CD8-positive, alpha-beta memory T cell (primary cell): ENCODE measurements around the gene GCNT2. TPM values are rescaled to one million over a fixed set of nuclear protein-coding genes. Genes with fewer than 3 reads are reported as not detected.
A peak's percentile ranks its signal among the peaks of the same experiment; 100 is the strongest.
"Not testable (repeated sequence)": the region's sequence is repeated elsewhere in the genome, so short reads cannot be mapped to it uniquely, and the experiment has no call there.

Experiments used
- CTCF ChIA-PET: fragments of 350-600 bp; sonication (Branson Sonifier 250); formaldehyde crosslinking; loops from one replicate; lab custom pipeline; 2021; ENCODE audit warnings: antibody characterized with exemption; lab: Charles Lee
- POLR2A ChIA-PET: fragments of 350-600 bp; sonication (Branson Sonifier 250); formaldehyde crosslinking; loops from one replicate; lab custom pipeline; 2021; ENCODE audit warnings: antibody characterized with exemption; lab: Charles Lee
- DNase-seq, 5 donors: peaks; one replicate each; pipeline versions ENCODE4 v3.0.0 to v3.0.0-alpha.2; 2020 to 2022; ENCODE audit warnings: mixed read lengths in 1 of 5
- H3K27ac ChIP-seq: one replicate; pipeline ENCODE4 v1.7.0; 2013; ENCODE audit warnings: low read depth, mild to moderate bottlenecking, low read length, moderate library complexity
- H3K27me3 ChIP-seq: 2 replicates; pipeline ENCODE4 v1.7.0; 2013; ENCODE audit warnings: low read length, mild to moderate bottlenecking; ENCODE audit not compliant: insufficient read depth, poor library complexity, severe bottlenecking
- H3K36me3 ChIP-seq: 2 replicates; pipeline ENCODE4 v1.7.0; 2013; ENCODE audit warnings: mild to moderate bottlenecking, low read length, moderate library complexity; ENCODE audit not compliant: insufficient read depth
- H3K4me1 ChIP-seq: 2 replicates; pipeline ENCODE4 v1.7.0; 2013; ENCODE audit warnings: mild to moderate bottlenecking, low read length, moderate library complexity; ENCODE audit not compliant: insufficient read depth
- H3K4me3 ChIP-seq: 2 replicates; pipeline ENCODE4 v1.7.0; 2013; ENCODE audit warnings: mild to moderate bottlenecking, low read length
- H3K9me3 ChIP-seq: 2 replicates; pipeline ENCODE4 v1.7.0; 2013; ENCODE audit warnings: mild to moderate bottlenecking, low read length
- H3K27ac Mint-ChIP-seq, 8 donors: one replicate each; pipeline ENCODE4 v1.8.0; 2020 to 2021; ENCODE audit warnings: mixed read lengths in 8 of 8, mild to moderate bottlenecking in 6 of 8, inconsistent platforms in 3 of 8, moderate library complexity in 3 of 8
- H3K27me3 Mint-ChIP-seq, 2 donors: one replicate each; pipeline ENCODE4 v1.8.0; 2020 to 2021; ENCODE audit warnings: mixed read lengths in 2 of 2, mild to moderate bottlenecking in 1 of 2, moderate library complexity in 1 of 2
- H3K36me3 Mint-ChIP-seq, 3 donors: one replicate each; pipeline ENCODE4 v1.8.0; 2020 to 2021; ENCODE audit warnings: mixed read lengths in 3 of 3, inconsistent platforms in 1 of 3, mild to moderate bottlenecking in 1 of 3
- H3K4me1 Mint-ChIP-seq, 3 donors: one replicate each; pipeline ENCODE4 v1.8.0; 2020 to 2021; ENCODE audit warnings: mixed read lengths in 3 of 3, inconsistent platforms in 1 of 3, mild to moderate bottlenecking in 1 of 3
- H3K4me3 Mint-ChIP-seq, 7 donors: one replicate each; pipeline ENCODE4 v1.8.0; 2020 to 2021; ENCODE audit warnings: mixed read lengths in 7 of 7, mild to moderate bottlenecking in 6 of 7, moderate library complexity in 4 of 7, inconsistent platforms in 2 of 7
- H3K9me3 Mint-ChIP-seq, 5 donors: one replicate each; pipeline ENCODE4 v1.8.0; 2020 to 2022; ENCODE audit warnings: mixed read lengths in 5 of 5, mild to moderate bottlenecking in 3 of 5, moderate library complexity in 2 of 5, inconsistent platforms in 1 of 5
- polyA plus RNA-seq: library from polyadenylated mRNA; unstranded; fragments of 300-500 nt; fragmentation: Illumina TruSeq; gene quantifications from one replicate; pipeline ENCODE4 v1.2.3, GENCODE V29; 2021
- total RNA-seq, 2 experiments: library from RNA; stranded (reverse); gene quantifications; one replicate each; pipeline ENCODE4 v1.2.3, GENCODE V29; 2021

Gene GCNT2
- total and polyA plus RNA-seq, 3 experiments from 2014 or later = 1.3 to 1.4 (median 1.4) TPM

DNA sequence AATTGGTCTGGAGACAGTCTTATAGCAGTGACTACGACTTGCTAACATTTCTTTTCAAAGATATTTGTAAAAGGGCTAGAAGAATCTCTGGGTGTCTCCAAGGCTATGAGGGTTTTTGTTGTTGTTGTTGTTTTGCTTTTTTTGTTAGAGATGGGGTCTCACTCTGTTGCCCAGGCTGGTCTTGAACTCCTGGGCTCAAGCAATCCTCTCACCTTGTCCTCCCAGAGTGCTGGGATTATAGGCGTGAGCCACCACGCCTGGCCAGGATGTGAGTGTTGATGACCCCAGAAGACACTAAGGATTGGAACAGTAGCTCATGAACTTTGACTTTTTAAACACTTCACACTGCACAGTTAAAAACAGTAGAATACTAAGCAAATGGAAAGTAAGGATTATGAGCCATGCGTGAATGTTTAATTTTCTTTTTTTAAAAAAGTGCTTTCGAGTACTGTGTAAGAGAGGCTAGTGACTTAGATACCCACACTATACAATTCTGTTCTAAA lies 76.4 kb downstream of the GCNT2 start:
- CTCF ChIA-PET = no interaction called here
- Histone ChIP-seq H3K9me3 (no peaks in the 10 kb centered on the region), H3K27ac (no peak overlapping the region), H3K27me3 (no peaks in the 10 kb centered on the region), H3K4me1 (no peaks in the 10 kb centered on the region), H3K36me3 (no peaks in the 10 kb centered on the region), H3K4me3 (no peak overlapping the region)
- Mint-ChIP-seq H3K36me3 (no peaks in the 10 kb centered on the region), H3K4me3 (no peak overlapping the region), H3K9me3 (no peaks in the 10 kb centered on the region), H3K27ac (no peak overlapping the region), H3K4me1 (peaks cover 0 to 3% (median 2%) of the 10 kb centered on the region in 3 donors), H3K27me3 (no peaks in the 10 kb centered on the region)
- POLR2A ChIA-PET = no interaction called here
- DNase-seq = no peak

DNA sequence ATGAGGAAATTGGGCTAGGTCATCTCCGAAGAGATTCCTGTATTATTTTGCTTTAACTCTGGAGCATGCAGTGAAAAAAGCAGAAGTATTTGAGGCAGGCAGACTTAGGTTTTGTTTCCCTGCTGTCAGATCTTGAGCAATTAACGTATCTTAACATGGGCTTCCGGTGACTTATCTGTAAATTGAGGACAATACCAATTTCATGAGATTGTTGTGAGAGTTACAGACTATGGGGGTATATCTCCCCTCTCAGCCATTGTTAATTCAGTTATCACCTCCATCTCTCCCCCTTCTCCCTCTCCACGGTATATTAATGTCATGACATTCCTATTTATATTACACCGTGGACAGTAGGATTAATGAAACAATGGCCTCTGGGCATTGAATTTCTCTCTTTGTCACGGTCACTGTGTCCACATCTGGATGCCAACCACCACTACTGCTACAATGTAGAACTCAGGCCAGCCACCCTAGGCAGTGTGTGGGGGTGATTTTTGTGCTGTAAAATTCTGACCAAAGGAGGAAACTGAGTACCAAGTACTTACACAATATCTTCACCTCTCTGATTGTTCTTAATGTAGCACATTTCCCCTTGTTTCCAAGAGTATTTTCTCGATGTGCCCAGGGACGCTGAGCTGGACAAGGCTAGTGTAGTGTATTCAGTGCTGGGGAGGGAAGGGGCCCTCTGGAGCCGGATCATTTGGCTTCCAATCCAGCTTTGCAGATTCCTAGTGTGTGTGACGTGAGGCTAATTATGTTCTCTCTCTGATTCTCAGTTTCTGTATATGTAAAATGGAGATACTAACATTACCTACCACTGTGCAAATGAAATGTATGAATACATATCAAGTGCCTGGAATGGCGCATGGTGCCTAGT lies 77.2 kb downstream of the GCNT2 start:
- no peak for DNase-seq
- H3K27me3 Mint-ChIP-seq = no peaks in the 10 kb centered on the region
- H3K4me1 ChIP-seq = no peaks in the 10 kb centered on the region
- H3K36me3 ChIP-seq = no peaks in the 10 kb centered on the region
- no peaks in the 10 kb centered on the region for H3K27me3 ChIP-seq
- H3K27ac ChIP-seq = no peak overlapping the region
- no peak overlapping the region for H3K27ac Mint-ChIP-seq
- H3K4me1 Mint-ChIP-seq = peaks cover 0 to 3% (median 2%) of the 10 kb centered on the region in 3 donors
- POLR2A ChIA-PET = no interaction called here
- no peaks in the 10 kb centered on the region for H3K36me3 Mint-ChIP-seq
- H3K4me3 ChIP-seq = no peak overlapping the region
- no peaks in the 10 kb centered on the region for H3K9me3 ChIP-seq
- no peak overlapping the region for H3K4me3 Mint-ChIP-seq
- no peaks in the 10 kb centered on the region for H3K9me3 Mint-ChIP-seq
- CTCF ChIA-PET = interaction anchor here (1.0 kb wide), 1 partner anchor 8 kb away, joined by 3 read pairs; no protein-coding TSS in a partner anchor

DNA sequence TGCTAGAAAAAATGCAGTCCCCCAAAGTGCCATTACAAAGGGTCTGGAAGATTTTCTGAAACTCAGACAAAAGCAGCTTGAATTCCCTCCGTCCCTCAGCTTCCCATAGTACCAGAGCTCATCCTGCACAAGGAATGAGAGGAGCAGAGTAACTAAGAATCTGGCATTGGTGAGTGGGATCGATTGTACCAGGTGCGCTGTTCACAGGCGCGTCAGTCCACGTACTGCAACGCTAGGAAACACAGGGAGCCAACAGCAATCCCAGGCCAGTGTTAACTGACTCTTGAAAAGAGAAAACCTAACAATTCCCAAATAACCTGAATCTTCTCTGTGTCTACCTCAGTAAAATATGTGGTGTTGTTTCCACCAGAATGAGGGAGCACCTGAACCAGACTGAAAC lies 77.9 kb downstream of the GCNT2 start:
- Histone ChIP-seq H3K36me3 (no peaks in the 10 kb centered on the region), H3K4me1 (no peaks in the 10 kb centered on the region), H3K27ac (no peak overlapping the region), H3K27me3 (no peaks in the 10 kb centered on the region), H3K9me3 (no peaks in the 10 kb centered on the region), H3K4me3 (no peak overlapping the region)
- no peak for DNase-seq
- Mint-ChIP-seq H3K27me3 (no peaks in the 10 kb centered on the region), H3K36me3 (no peaks in the 10 kb centered on the region), H3K27ac (no peak overlapping the region), H3K4me3 (no peak overlapping the region), H3K9me3 (no peaks in the 10 kb centered on the region), H3K4me1 (peaks cover 0 to 3% (median 2%) of the 10 kb centered on the region in 3 donors)
- CTCF ChIA-PET = interaction anchor here (1.0 kb wide), 1 partner anchor 9 kb away, joined by 3 read pairs; no protein-coding TSS in a partner anchor
- POLR2A ChIA-PET = no interaction called here

DNA sequence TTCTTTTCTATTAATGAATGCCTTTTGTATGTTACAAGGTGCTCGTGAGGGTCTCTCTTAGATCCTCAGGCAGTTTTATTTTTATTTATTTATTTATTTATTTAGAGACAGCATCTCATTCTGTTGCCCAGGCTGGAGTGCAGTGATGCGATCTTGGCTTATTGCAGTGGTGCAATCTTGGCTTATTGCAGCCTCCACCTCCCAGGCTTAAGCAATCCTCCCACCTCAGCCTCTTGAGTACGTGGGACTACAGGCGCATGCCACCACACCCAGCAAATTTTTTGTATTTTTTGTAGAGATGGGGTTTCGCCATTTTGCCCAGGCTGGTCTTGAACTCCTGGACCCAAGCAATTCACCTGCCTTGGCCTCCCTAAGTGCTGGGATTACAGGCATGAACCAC lies 79.5 kb downstream of the GCNT2 start:
- H3K9me3 ChIP-seq, DNase-seq, H3K9me3 Mint-ChIP-seq, H3K27me3 Mint-ChIP-seq, H3K27ac ChIP-seq, H3K4me1 Mint-ChIP-seq, H3K4me3 Mint-ChIP-seq, H3K27me3 ChIP-seq, H3K36me3 Mint-ChIP-seq, CTCF ChIA-PET, POLR2A ChIA-PET, H3K4me1 ChIP-seq, H3K36me3 ChIP-seq, H3K27ac Mint-ChIP-seq, H3K4me3 ChIP-seq: not testable (repeated sequence)

DNA sequence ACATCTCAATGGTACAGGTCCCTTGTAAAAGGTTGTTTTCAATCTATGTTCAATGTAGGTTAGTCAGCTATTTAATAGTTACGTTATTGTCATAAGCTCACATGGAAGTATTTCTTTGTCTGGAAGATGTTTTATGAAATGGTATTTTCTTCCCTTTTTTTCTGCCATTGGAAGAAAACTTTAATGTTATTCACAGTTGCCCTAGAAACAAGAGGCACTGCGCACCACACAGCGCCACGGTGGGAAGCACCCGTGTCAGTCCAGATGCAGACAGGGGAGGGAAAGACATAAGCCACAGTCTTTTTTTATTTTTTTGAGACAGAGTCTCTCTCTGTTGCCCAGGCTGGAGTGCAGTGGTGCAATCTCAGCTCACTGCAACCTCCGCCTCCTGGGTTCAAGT lies 82.1 kb downstream of the GCNT2 start:
- H3K27me3 Mint-ChIP-seq = peaks cover 0 to 2% of the 10 kb centered on the region in 2 donors
- H3K36me3 Mint-ChIP-seq = peaks cover 0 to 3% (median 0%) of the 10 kb centered on the region in 3 donors
- no peaks in the 10 kb centered on the region for H3K4me1 Mint-ChIP-seq
- H3K4me3 Mint-ChIP-seq = no peak overlapping the region
- no peak overlapping the region for H3K27ac Mint-ChIP-seq
- DNase-seq = no peak
- Histone ChIP-seq H3K4me1 (no peaks in the 10 kb centered on the region), H3K27me3 (no peaks in the 10 kb centered on the region), H3K36me3 (no peaks in the 10 kb centered on the region), H3K4me3 (no peak overlapping the region), H3K27ac (no peak overlapping the region), H3K9me3 (no peaks in the 10 kb centered on the region)
- POLR2A ChIA-PET = no interaction called here
- H3K9me3 Mint-ChIP-seq = no peaks in the 10 kb centered on the region
- CTCF ChIA-PET = no interaction called here

DNA sequence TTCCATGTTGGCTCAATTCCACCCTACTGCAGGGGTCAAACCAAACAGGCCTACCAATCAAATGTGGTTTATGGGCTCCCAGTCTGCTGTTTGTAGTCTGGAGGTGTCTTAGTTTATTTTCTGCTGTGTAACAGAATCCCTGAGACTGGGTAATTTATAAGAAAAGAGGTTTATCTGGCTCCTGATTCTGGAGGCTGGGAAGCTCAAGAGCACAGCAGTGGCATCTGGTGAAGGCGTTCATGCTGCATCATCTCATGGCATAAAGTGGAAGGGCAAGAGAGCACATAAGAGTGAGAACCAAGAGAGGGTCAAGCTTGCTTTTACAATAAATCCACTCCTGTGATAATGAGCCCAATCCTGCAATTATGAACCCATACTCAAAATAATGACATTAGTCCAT lies 87.9 kb downstream of the GCNT2 start:
- H3K27ac Mint-ChIP-seq = no peak overlapping the region
- no peak overlapping the region for H3K4me3 Mint-ChIP-seq
- DNase-seq = no peak
- POLR2A ChIA-PET = no interaction called here
- CTCF ChIA-PET = no interaction called here
- peaks cover 0 to 4% (median 0%) of the 10 kb centered on the region in 5 donors for H3K9me3 Mint-ChIP-seq
- Histone ChIP-seq H3K4me1 (no peaks in the 10 kb centered on the region), H3K36me3 (no peaks in the 10 kb centered on the region), H3K4me3 (no peak overlapping the region), H3K27me3 (no peaks in the 10 kb centered on the region), H3K27ac (no peak overlapping the region), H3K9me3 (no peaks in the 10 kb centered on the region)
- peaks cover 0 to 3% of the 10 kb centered on the region in 2 donors for H3K27me3 Mint-ChIP-seq
- peaks cover 4 to 20% (median 5%) of the 10 kb centered on the region in 3 donors for H3K36me3 Mint-ChIP-seq
- peaks cover 0 to 1% (median 0%) of the 10 kb centered on the region in 3 donors for H3K4me1 Mint-ChIP-seq

DNA sequence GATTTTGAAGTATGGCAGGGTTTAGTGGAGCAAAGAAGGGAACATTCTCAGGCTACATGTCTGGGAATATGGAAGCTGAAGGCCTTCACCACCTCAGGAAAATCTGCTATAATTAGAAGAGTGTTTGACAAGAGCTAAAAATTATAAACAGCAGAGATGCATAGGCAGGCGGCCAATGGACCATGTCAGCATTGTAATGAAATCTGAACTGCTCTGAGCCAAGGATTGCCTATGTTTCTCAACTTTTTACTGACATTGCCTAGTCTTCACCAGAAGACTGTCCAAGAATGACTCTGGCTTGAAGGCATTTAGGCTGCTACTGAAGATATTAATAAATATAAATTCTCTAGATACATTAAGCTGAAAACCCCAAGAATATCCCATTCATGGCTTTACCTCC lies 89.1 kb downstream of the GCNT2 start:
- no peak for DNase-seq
- Mint-ChIP-seq H3K36me3 (peaks cover 4 to 20% (median 6%) of the 10 kb centered on the region in 3 donors), H3K4me3 (no peak overlapping the region), H3K27ac (no peak overlapping the region), H3K4me1 (peaks cover 3 to 5% (median 5%) of the 10 kb centered on the region in 3 donors), H3K27me3 (peaks cover 0 to 3% of the 10 kb centered on the region in 2 donors), H3K9me3 (peaks cover 0 to 4% (median 0%) of the 10 kb centered on the region in 5 donors)
- Histone ChIP-seq H3K9me3 (no peaks in the 10 kb centered on the region), H3K4me1 (no peaks in the 10 kb centered on the region), H3K36me3 (no peaks in the 10 kb centered on the region), H3K27me3 (no peaks in the 10 kb centered on the region), H3K4me3 (no peak overlapping the region), H3K27ac (no peak overlapping the region)
- ChIA-PET CTCF (no interaction called here), POLR2A (no interaction called here)

DNA sequence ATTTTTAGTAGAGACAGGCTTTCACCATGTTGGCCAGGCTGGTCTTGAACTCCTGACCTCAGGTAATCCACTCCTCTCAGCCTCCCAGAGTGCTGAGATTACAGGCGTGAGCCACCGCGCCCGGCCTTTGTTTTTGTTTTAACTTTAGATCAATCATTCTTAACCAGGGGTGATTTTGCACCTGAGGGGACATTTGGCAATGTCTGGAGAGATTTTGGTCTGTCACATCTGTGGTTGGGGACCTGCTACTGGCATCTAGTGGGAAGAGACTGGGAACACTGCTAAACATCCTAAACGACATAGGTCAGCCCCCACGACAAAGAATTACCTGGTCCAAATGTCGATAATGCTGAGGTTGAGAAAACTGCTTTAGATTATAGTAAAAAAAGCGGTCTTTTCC lies 91.0 kb downstream of the GCNT2 start:
- POLR2A ChIA-PET = no interaction called here
- H3K4me1 Mint-ChIP-seq = peaks cover 5 to 14% (median 8%) of the 10 kb centered on the region in 3 donors

More for the DNA sequence above, 91.0 kb downstream of the GCNT2 start:
- no peaks in the 10 kb centered on the region for H3K4me1 ChIP-seq
- no peaks in the 10 kb centered on the region for H3K36me3 ChIP-seq
- CTCF ChIA-PET = no interaction called here
- peaks cover 0 to 1% of the 10 kb centered on the region in 2 donors for H3K27me3 Mint-ChIP-seq
- no peaks in the 10 kb centered on the region for H3K9me3 ChIP-seq
- no peak for DNase-seq
- H3K27ac Mint-ChIP-seq = peak overlapping the region in 1 of 8 donors; percentile 15
- H3K36me3 Mint-ChIP-seq = peaks cover 4 to 17% (median 6%) of the 10 kb centered on the region in 3 donors
- H3K4me3 ChIP-seq = no peak overlapping the region
- H3K27ac ChIP-seq = no peak overlapping the region
- no peak overlapping the region for H3K4me3 Mint-ChIP-seq
- H3K9me3 Mint-ChIP-seq = peaks cover 0 to 4% (median 0%) of the 10 kb centered on the region in 5 donors
- H3K27me3 ChIP-seq = no peaks in the 10 kb centered on the region
